GM18907 (cell line): ENCODE results near the gene JARID2.

Experiments used
- ATAC-seq: cut with Tn5 transposase; IDR thresholded peaks from one replicate; pipeline ENCODE4 v1.9.1; 2021; ENCODE audit warnings: mild to moderate bottlenecking, moderate library complexity; ENCODE audit not compliant: unreplicated experiment

JARID2 gene

DNA sequence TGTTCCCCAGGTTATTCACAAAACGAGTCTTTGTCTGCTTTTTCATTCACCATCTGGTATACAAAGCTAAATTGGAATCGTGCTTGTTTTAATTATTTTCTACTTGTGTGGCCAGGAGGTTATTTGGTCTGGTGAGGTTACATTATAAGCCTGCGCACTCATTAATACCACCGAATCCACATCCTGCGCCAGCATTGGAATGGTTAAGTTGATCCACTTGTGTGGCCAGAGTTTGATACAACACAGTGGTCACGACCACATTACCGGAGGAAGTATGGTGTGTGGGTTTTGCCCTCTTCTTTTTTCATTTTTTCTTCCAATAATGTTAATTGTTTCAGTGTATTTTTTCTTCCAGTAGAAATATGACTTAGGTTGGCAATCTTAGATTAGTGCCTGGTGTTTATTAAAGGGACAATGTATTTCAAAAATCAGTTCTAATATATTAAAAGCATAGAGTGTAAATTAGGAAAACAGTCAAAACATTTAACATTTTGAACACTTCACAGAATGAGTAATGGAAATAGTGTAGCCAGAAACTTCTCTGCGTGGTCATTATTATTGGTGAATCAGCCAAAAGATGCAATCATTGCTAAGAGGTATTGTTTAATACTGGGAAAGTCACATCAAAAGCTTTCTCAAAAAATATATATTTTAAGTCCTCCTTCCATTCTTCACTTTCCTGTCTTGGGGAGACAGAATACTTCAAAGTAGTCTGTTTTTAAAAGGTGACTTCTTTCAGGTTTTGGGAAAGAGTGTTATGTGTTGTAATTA lies 84.5 kb downstream of the JARID2 start:
- ATAC-seq = no peak

DNA sequence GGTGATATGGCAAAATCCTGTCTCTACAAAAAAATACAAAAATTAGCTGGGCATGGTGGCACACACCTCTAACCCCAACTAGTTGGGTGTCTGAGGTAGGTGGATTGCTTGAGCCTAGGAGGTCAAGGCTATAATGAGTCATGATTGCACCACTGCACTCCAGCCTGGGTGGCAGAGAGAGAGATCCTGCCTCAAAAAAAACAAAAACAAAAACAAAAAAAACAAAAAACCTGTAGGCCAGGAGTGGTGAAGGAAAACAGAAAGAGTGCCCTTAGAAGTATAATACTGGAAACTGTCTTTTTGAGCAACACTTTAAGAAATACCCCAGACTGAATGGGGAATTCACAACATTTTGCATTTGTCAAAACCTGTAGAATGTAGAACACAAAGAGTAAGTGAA lies 85.3 kb downstream of the JARID2 start:
- no peak for ATAC-seq

DNA sequence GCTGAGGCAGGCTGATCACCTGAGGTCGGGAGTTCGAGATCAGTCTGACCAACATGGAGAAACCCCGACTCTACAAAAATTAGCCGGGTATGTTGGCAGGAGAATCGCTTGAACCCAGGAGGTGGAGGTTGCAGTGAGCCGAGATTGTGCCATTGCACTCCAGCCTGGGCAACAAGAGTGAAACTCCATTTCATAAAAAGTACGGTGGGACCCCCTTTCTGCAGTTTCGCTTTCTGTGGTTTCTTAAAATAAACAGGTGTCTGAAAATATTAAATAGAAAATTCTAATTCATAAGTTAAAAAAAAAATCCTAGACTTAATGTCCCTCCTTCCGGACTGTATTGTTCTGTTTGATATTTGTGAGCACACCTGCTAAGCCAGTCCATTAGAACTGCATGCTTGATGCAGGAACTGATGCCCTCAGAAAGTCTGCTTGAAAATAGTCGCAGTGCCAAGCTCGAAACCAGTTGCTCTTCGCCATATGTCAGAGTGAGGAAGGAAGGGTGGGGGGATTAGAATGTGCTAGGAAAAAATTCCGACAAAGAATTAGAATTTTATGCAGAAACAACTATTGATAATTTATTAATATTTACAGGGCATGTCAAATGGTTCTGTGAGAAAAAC lies 85.9 kb downstream of the JARID2 start:
- ATAC-seq = no peak

DNA sequence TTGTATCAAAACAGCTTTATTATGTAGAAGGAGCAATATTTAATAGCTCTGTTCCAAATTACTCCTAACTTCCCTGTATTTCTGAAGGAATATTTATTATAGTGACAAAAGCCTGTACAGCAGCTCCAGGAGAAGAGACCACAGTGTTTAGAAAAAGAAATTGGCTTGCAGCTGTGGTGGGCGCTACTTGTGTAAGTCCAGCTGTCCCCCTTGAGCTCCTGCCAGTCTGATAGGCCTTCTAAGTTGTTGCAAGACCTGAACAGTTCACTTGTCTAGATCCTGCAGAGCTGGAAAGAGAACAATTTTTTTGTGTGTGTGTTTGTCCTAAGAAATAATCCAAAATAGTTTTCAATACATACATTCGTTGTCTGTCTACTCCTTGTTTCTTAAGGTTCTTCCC lies 86.6 kb downstream of the JARID2 start:
- ATAC-seq = no peak

DNA sequence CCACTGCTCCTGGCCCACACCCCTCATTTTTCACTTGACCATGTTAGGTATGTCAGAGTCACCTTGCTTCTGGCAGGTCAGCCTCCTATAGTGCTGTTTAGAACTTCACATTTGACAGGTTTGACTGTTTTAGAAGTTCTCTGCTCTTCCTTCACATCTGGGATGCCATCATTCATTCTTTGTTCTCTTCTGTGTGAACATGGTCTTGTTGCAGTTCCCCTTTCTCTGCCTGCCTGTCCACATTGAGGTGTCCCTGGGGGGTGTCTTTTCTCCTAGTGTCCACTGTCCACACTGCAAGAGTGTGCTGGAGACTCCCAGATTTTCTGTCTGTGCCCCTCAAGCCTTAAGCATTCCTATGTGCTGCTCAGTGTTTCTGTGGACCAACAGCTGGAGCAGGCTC lies 89.5 kb downstream of the JARID2 start:
- no peak for ATAC-seq

DNA sequence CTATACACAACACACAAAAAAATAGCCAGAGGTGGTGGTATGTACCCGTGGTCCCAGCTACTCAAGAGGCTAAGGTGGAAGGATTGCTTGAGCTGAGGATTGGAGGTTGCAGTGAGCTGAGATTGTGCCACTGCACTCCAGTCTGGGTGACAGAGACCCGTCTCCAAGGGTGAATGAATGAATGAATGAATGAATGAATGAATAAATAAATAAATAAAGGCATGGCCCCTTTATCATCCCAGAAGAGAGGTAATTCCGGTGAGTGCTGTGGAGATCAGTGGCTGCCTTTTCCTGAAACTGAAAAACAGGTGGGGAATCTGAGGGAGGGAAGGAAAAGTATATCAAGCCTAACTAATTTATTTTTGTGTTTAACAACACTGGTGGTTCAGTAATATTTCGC lies 90.0 kb downstream of the JARID2 start:
- no peak for ATAC-seq

DNA sequence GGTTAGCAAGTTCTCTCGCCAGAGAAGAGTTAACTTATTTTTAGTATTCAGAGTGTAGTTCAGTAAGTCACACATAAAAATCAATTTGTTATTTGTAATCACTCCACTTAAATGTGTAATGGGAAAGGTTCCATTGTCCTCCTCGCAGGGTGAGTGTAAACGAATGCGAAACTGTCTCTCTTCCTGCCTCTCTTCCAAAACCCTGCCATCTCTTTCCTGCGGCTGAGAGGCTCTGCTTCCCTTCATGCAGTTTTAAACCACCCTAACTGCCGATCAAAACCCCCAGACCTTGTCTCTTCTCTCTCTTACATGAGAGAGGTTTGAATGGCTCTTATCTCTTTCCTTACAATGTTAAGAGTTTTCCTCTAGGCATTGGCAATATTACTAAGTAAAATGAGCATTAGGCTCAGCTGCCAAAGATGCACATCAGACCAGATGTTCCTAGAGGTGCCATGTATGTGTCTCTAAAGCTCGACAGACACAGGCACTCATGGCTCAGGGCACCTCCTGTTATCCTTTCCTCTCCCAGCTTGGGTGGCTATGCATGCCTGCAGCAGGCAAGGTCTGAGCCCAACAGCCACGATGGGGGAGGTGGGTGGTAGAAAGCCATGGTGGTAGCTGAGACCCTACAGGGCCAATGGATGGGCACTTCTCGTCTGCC lies 91.2 kb downstream of the JARID2 start:
- no peak for ATAC-seq

DNA sequence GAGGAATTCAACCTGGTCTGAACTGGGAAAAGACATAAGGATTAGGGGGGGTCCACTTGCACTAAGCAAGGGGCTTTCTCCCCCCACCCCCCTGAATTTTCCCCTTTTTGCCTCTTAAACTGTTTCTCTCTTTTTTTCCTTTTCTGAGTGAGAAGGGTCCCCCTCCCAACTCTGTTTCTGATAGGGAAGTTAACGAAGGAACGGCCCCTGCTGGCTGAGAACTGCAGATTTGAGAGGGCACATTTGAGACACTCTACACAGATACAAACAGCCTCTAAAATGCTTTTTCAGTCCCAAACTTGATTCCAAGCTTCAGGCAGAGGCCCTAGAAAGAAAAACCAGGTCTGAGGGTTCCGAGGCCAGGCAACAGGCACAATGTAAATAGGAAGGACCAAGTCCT lies 91.7 kb downstream of the JARID2 start:
- no peak for ATAC-seq

DNA sequence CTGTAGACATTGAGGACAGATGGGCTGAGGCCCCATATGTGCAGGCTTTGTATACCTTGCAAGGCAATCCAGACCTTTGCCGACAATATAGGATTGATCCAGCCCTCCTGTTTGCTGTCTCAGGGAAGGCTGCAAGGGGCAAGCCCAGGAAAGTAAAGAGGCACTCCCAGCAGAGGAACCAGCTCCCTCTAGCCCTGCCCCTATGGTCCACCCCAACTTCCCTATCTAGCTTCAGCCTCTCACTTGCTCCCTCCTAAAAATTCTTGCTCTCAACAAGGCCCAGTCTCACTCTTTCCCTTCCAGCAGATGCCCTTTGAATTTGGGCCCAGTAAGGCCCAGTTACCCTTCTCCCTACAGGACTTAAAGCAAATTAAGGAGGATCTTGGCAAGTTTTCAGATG lies 92.6 kb downstream of the JARID2 start:
- no peak for ATAC-seq

DNA sequence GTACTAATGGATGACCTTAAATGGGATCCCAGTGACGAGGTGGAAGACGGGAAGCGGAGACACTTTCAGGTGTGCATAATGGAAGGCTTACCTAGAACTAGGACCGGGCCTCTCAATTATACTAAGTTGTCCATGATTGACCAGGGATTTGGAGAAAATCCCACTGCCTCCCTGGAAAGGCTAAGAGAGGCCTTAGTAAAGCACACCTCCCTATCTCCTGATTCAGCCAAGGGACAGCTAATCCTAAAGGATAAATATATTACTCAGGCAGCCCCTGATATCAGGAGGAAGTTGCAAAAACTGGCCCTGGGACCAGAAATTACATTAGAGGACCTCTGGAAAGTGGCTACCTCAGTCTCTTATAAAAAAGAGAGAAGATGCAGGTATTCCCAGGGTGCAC lies 93.2 kb downstream of the JARID2 start:
- ATAC-seq = no peak

DNA sequence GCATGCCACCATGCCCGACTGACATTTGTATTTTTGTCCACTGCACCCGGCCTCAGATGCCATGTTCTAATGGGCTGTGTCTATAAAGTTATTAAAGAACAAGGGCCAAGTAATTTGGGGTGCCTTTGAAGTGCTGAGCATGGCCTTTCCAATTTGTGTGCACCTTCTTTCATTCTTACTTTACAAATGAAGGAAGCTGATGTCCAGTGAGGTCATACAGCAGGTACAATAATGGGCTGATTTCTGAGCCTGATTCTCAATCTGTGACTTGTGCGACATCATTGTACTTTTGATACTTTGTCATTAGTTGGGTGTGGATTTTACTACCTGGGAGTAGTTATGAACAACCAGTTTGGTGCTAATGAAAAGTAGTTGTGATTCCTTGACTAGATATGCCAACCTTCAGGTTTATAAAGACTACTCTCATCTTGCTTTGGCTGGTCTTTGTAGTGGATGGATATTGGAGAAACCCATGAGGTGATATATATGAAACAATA lies 94.3 kb downstream of the JARID2 start:
- no peak for ATAC-seq

DNA sequence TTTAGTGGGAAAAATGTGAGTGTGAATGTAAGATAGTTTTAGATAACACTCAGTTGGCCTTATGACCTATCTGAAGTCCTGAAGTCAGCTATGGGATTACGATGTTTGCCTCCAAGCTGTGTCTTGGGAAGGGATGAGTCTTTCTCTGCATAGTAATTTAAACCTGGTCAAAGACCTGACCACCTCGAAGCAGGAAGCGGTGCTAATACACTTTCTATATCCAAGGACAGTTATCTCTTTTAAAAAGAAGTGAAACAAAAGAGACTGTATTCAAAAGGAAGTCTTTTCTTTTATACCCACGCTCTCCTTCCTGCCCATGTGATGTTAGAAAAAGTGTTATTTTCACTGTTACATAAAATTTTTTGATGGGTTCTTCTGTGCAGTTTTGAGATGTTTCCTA lies 94.9 kb downstream of the JARID2 start:
- peak; percentile 54 for ATAC-seq

DNA sequence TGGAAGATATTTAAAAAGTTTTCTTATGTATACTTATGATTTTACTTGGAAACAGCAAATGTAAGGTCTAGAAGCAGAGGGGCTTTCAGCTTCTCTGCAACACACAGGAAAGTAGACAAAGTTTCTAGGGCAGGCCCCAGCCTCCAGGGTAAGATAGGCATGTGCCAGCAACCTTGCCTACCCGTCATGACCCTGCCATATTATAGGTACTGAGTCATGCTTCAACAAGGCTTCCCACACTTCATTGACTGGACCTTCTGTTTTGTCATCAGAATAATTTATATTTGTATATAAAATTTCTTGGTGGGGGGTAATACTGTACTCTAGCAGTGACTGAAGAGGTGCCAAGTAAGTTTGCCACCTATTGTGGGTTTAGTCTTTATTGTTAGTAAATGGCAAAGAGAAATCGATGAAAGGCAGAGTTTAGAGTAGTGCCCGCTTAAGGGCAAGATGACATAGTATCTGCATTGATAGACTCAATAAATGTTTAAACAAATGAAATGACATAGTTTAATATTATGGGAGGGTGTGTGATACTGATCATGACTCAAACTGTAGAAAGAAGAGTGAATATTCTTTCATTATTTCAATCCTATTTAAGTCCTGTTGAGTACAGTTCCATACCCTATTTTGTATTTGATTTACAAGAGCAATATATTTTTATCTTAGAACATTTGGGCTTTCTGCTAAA lies 95.6 kb downstream of the JARID2 start:
- no peak for ATAC-seq

DNA sequence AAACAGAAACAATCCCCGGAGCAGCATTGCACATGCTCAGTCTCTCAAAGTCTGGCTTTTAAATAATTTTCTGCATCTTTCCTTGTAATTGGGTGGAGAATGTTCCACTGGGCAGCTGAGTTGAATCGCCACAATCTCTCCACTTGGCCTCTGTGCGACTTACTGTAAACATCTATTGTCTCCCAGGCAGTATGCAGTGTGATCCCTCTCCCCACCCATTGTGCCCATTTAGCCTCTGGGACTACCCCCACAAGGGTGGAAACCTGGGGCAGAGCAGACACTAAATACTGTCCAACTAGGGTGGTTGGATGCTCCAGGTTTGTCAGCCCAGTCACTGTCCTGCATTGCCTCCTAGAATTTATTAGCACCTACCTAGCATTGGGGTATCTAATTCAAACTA lies 96.2 kb downstream of the JARID2 start:
- ATAC-seq = no peak

DNA sequence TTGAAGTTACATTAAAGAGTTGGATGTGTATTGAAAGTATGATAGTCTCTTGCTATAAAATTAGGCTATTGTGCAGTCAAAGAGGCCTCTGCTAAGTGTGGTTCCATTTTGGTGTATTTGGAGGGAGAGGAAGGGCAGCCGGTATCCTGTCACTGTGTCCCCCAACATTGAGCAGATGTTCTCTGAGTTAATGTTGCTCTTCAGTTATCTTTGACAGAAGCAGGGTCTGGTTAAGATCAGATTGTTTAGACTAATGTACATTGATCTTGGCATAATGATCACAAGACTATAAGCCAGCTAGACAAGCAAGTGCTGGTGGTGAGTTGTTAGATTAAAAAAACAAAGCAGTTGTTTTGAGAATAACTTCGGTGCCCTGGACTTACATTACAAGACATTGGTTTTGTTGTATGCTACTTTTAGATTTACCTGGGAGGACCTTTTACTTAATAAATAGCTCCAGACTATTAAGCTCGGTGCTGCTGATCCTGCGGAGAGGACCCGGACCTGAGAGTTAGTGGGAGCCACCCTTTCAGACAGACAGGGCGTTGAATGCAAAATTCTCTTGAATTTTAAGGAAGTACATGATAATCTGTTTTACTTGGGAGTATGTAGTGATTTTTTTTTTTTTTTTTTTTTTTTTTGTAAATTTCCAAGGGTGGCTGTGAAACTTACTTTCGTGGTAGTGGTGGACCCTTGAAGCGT lies 97.8 kb downstream of the JARID2 start:
- no peak for ATAC-seq

DNA sequence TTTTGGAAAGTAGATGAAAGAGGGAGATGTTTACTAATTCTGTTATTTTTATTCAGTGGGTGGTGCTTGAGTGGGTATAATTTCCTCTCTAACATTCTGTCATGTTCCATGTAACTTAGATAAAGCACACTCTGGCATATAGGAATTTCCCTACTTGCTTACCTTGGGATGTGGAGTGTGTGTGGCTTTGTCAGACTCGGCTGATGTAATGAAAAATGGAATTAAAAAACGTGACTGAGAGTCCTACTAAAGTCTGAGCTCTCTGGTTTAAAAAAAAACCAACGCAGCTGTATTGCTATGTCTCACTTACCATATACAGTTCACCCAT lies 98.3 kb downstream of the JARID2 start:
- no peak for ATAC-seq

DNA sequence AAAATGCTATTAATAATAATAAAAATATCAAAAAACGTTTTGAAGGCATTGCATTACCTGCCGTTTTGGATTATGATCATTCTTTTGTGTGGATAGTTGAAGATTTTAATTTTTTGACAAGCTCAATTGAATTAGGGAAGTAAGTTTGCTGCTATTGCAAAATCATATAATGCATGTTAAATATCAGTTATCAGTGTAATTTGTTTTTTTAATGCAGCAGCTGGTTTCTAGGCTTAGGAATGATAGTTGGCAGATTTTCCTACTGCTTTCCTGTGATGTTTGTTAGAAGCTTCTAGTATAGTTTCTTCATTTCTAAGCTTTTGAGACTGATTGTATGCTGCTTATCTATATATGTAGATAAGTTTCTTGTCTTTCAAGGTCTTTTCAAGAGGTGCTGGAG lies 99.0 kb downstream of the JARID2 start:
- no peak for ATAC-seq

DNA sequence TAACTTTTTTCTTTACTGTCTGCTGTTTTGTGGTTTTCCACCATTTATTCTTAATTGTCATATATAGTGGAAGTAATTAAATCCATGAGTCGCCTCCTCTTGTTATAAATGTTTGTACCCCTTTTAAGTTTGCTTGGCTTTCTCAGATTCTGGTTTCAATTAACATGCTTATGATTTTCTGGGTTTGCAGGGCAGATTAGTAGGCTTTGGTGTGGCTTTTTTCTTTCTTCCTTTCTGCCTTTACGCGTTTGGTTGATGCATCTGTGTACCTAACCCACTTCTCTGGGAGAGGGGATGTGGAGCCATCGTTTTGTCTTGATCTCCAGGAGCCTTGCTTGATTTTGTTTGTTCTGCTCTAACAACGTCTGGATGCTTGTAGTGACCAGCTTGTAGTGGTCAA lies 100.4 kb downstream of the JARID2 start:
- no peak for ATAC-seq

DNA sequence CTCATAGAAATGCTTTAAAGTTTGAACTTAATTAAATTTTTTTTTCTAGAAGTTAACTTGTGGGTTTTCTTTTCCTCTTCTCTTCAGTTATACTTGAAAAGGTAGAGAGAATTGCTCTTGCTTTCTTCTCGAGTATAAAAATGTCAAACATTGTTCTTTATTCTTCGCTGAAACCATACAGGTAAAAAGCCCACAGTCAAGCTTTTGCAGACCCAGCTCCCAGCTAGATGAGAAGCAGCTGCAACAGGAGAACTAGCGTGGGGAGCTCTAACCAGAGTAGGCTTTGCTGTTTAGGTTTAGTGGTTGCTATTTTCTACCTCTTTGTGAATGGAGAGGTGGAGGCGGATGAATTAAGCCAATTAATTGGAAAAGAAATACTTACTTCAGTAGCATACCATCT lies 102.7 kb downstream of the JARID2 start:
- no peak for ATAC-seq

DNA sequence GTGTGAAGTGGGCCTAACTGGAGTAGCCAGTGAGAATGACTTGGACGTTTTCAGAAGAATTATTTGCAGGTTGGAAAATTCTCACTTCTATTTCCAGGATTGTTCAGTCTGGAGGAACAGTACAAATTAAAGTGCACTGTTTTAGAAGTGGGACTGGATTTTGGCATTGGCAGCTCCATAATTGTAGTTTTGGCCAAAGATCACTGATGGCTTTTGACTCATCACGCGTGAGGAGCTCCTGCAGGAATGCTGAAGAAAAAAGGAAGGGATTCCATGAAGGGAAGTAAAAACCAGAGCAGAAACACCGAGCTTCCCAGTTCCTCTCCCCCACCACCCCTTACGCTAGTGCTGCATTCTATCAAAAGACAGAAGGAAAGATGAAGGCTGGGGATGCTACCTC lies 103.5 kb downstream of the JARID2 start:
- no peak for ATAC-seq
